B cell (primary cell): ENCODE data around the gene CHST11.

Experiments
- EZH2 ChIP-seq: IDR thresholded peaks from 2 replicates; pipeline ENCODE4 v1.6.1; 2012; ENCODE audit warnings: borderline replicate concordance, low read depth, mild to moderate bottlenecking, moderate library complexity, low read length; ENCODE audit not compliant: insufficient read depth, poor library complexity, severe bottlenecking
- TF ChIP-seq, protein P1 (sequence below): fragments of 200-600 bp; IDR thresholded peaks from one replicate; pipeline ENCODE4 v1.8.0; 2022; ENCODE audit warnings: antibody characterized with exemption, mild to moderate bottlenecking

- TF ChIP-seq, protein P1, sequence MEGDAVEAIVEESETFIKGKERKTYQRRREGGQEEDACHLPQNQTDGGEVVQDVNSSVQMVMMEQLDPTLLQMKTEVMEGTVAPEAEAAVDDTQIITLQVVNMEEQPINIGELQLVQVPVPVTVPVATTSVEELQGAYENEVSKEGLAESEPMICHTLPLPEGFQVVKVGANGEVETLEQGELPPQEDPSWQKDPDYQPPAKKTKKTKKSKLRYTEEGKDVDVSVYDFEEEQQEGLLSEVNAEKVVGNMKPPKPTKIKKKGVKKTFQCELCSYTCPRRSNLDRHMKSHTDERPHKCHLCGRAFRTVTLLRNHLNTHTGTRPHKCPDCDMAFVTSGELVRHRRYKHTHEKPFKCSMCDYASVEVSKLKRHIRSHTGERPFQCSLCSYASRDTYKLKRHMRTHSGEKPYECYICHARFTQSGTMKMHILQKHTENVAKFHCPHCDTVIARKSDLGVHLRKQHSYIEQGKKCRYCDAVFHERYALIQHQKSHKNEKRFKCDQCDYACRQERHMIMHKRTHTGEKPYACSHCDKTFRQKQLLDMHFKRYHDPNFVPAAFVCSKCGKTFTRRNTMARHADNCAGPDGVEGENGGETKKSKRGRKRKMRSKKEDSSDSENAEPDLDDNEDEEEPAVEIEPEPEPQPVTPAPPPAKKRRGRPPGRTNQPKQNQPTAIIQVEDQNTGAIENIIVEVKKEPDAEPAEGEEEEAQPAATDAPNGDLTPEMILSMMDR: no peak
- TF ChIP-seq EZH2: no peak
Measured at GRCh38 chr12:104718304-104718929, 261.7 kb downstream of the CHST11 start.
